Body of pancreas (tissue), 4 donors: ENCODE measurements around the gene HIPK3. TPM values are rescaled to one million over a fixed set of nuclear protein-coding genes. Genes with fewer than 3 reads are reported as not detected.
A peak's percentile ranks its signal among the peaks of the same experiment; 100 is the strongest.

Source experiments
- ATAC-seq: fragments of 150-250 bp; one replicate; pipeline ENCODE4 v1.9.1; 2016
- DNase-seq, 4 donors: peaks; one replicate each; pipeline ENCODE4 v3.0.0-alpha.2; 2019
- H3K27ac ChIP-seq, 4 donors: fragments of 200-600 bp; sonication (generic); 1 replicate in 3 of 4; 2 replicates in 1 of 4; pipeline versions ENCODE4 v1.5.1 to v1.6.1; 2016 to 2019; ENCODE audit warnings: mild to moderate bottlenecking in 1 of 4, mixed read lengths in 1 of 4, moderate library complexity in 1 of 4
- H3K27me3 ChIP-seq, 2 donors: fragments of 200-600 bp; sonication (generic); one replicate each; pipeline ENCODE4 v1.6.0; 2016; ENCODE audit warnings: mild to moderate bottlenecking in 1 of 2
- H3K36me3 ChIP-seq, 2 donors: fragments of 200-600 bp; sonication (generic); replicated peaks in 1 of 2; 2 replicates each; pipeline ENCODE4 v1.5.1; 2016; ENCODE audit warnings: low read depth in 2 of 2; ENCODE audit not compliant: insufficient read depth in 1 of 2
- H3K4me1 ChIP-seq: fragments of 200-600 bp; sonication (generic); one replicate; pipeline ENCODE4 v1.6.0; 2016
- H3K4me3 ChIP-seq, 2 donors: fragments of 200-600 bp; sonication (generic); 1 replicate in 1 of 2; 2 replicates in 1 of 2; pipeline ENCODE4 v1.5.1; 2016 to 2019
- H3K9me3 ChIP-seq, 3 donors: fragments of 200-600 bp; sonication (generic); 1 replicate in 2 of 3; 2 replicates in 1 of 3; pipeline ENCODE4 v1.5.1; 2016
- POLR2A ChIP-seq, 3 donors: fragments of 450-650 bp; IDR thresholded peaks; one replicate each; pipeline ENCODE4 v1.6.1; 2016; ENCODE audit warnings: antibody characterized with exemption in 3 of 3, mild to moderate bottlenecking in 2 of 3
- WGBS, 2 donors: methylation state at CpG; one replicate each; pipeline ENCODE4 v1.1.5; 2017; 5-methylcytosine and 5-hydroxymethylcytosine counted together
- intact Hi-C: fragments of 100-400 bp; cut with DNase I; formaldehyde crosslinking; loops from one replicate; pipeline ENCODE4 v1.15.1; 2023
- total RNA-seq, 2 donors: library from RNA; depleted of rRNA; stranded (reverse); fragments of >200 nt; gene quantifications; one replicate each; pipeline ENCODE4 v1.1.0, GENCODE V29; 2016
- TF ChIP-seq, protein P1 (sequence below), 7 experiments: fragments of 450-650 bp in 4 of 7; fragments of 200-600 bp in 3 of 7; sonication (generic) in 3 of 7; IDR thresholded peaks; one replicate each; pipeline ENCODE4 v1.5.1; 2016 to 2019; ENCODE audit warnings: antibody characterized with exemption in 7 of 7

HIPK3 gene
- total RNA-seq, 2 donors from 2014 or later: 51.7 to 57.1 TPM

DNA sequence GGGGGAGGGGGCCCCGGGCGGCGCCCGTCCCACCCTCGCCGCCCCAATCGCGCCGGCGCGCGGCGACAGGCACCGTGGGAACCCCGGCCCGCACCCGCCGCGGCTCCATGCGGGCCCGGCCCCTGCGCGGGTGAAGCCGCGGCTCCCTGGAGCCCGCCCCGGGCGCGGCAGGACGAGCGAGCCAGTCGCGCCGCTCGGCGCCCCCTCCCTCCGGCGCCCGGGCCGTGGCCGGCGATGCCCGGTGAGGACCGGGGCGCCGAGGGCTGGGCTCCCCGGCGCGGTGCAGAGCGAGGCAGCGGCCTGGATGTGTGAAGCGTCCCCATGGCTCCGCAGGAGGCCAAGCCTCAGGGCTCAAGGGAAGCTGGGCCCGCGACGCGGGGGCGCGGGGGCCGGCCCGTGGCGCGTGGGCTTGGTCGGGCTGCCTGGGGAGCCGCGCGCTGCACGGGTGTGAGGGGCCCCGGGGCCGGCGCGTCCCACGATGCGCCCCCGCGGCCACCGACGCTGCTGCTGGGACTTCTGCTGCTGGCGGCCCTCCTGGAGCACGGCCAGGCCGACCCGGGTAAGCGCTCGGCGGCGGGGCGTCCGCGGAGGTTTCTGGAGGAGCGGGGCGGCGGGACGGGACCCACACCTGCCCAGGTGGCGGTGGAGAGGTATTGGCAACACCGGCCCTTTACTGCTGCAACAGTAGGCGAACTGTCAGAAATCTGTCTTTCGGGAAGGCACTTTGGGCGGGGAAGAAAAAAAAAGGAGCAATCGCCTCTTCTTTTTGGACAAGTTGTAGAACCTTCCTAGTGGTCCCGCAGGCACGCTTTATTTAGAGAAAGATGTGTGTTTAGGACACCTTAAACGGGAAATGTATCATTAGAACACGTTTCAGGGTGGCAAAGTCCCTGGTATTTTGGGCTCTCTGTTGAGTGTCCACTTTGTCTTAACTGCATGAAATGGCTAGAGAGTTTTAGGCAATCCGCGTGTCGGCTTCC lies 119.4 kb downstream of the HIPK3 start:
- H3K36me3 ChIP-seq: no peaks in the 10 kb centered on the region
- H3K4me3 ChIP-seq: no peak overlapping the region
- intact Hi-C loops: no loop called here
- H3K9me3 ChIP-seq: no peaks in the 10 kb centered on the region
- ATAC-seq (peak; percentile 42), DNase-seq (peak in 1 of 4 donors; percentile 28)
- H3K27ac ChIP-seq: no peak overlapping the region
- peaks cover 0 to 14% of the 10 kb centered on the region in 2 donors for H3K27me3 ChIP-seq
- TF ChIP-seq, protein P1, sequence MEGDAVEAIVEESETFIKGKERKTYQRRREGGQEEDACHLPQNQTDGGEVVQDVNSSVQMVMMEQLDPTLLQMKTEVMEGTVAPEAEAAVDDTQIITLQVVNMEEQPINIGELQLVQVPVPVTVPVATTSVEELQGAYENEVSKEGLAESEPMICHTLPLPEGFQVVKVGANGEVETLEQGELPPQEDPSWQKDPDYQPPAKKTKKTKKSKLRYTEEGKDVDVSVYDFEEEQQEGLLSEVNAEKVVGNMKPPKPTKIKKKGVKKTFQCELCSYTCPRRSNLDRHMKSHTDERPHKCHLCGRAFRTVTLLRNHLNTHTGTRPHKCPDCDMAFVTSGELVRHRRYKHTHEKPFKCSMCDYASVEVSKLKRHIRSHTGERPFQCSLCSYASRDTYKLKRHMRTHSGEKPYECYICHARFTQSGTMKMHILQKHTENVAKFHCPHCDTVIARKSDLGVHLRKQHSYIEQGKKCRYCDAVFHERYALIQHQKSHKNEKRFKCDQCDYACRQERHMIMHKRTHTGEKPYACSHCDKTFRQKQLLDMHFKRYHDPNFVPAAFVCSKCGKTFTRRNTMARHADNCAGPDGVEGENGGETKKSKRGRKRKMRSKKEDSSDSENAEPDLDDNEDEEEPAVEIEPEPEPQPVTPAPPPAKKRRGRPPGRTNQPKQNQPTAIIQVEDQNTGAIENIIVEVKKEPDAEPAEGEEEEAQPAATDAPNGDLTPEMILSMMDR (IDR thresholded peaks at IDR 0.05): no peak
- TF ChIP-seq POLR2A (IDR thresholded peaks at IDR 0.05): no peak
- H3K4me1 ChIP-seq: peaks cover 14% of the 10 kb centered on the region
- WGBS, 2 donors: 5 to 15% methylated on average over 34 to 95 of the region's 106 CpGs

DNA sequence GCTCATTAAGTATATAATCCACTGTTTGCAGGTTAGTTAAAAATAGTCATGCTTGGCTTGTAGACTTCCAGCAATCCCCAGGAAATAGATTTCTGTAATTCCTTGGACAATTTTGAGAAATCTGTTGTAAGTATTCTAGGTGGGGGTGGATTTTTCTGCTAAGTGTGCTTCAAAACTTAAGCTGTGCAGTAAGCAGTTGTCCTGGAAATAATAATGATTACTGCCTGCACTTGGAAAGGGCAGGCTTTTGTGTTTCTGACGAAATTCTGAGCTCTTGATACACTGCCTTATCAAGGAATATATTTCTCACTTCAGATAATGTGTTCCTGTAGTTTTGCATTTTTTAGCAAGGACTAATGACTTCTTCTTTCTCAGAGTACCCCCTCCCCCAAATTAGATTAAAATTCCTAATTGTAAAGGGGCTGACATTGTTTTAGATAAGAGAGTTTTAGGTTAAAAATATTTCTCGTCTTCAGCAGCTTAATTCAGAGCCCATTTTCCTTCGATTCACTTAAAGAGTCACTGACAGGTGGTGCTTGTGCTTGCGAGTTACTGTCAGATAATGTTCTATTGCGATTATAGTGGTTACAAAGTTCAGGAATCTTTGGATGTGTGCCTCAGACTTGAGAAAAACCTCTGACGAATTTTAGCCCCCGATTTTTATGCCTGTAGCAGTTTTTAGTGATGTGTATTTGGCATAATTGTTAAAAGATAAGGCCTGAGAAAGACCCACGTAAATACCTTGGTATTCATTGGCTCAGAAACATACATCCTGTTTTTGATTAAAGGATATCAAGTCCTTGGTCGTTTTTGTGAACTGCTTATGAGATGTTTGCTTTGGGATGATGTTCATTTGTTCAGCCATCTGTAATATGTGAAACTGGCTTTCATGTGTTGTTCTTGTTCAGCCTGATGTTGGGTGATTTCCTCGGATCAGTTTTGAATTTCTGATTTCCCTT lies 120.5 kb downstream of the HIPK3 start:
- H3K27me3 ChIP-seq: peaks cover 0 to 14% of the 10 kb centered on the region in 2 donors
- intact Hi-C loops: no loop called here
- no peak overlapping the region for H3K4me3 ChIP-seq
- H3K27ac ChIP-seq: no peak overlapping the region
- H3K9me3 ChIP-seq: no peaks in the 10 kb centered on the region
- peaks cover 14% of the 10 kb centered on the region for H3K4me1 ChIP-seq
- no peak for DNase-seq
- TF ChIP-seq POLR2A (IDR thresholded peaks at IDR 0.05): no peak
- TF ChIP-seq, protein P1 (IDR thresholded peaks at IDR 0.05): no peak
- 24 to 29% methylated on average over 10 of the region's 10 CpGs for WGBS, 2 donors
- no peaks in the 10 kb centered on the region for H3K36me3 ChIP-seq
- no peak for ATAC-seq

- ATAC-seq (no peak), DNase-seq (no peak)
- WGBS, 2 donors: 73 to 74% methylated on average over 3 of the region's 3 CpGs
- Histone ChIP-seq H3K27me3 (peaks cover 0 to 10% of the 10 kb centered on the region in 2 donors), H3K36me3 (no peaks in the 10 kb centered on the region), H3K27ac (no peak overlapping the region), H3K9me3 (no peaks in the 10 kb centered on the region), H3K4me1 (peaks cover 14% of the 10 kb centered on the region), H3K4me3 (no peak overlapping the region)
- TF ChIP-seq POLR2A (IDR thresholded peaks at IDR 0.05): no peak
- TF ChIP-seq, protein P1 (IDR thresholded peaks at IDR 0.05): no peak
- intact Hi-C loops: no loop called here
These were observed 122.8 kb downstream of the HIPK3 start for GRCh38 chr11:33379947-33380346.

GRCh38 chr11:33383075-33383919 lies 126.1 kb downstream of the HIPK3 start:
- no peak for ATAC-seq
- no peak for TF ChIP-seq POLR2A (IDR thresholded peaks at IDR 0.05)
- TF ChIP-seq, protein P1 (IDR thresholded peaks at IDR 0.05): no peak
- intact Hi-C loops: no loop called here

More at GRCh38 chr11:33383075-33383919, 126.1 kb downstream of the HIPK3 start:
- H3K4me3 ChIP-seq: no peak overlapping the region
- H3K4me1 ChIP-seq: no peaks in the 10 kb centered on the region
- H3K9me3 ChIP-seq: peaks cover 0 to 2% (median 0%) of the 10 kb centered on the region in 3 donors
- WGBS, 2 donors: 62 to 67% methylated on average over 8 of the region's 8 CpGs
- no peak for DNase-seq
- H3K27ac ChIP-seq: no peak overlapping the region
- H3K36me3 ChIP-seq: no peaks in the 10 kb centered on the region
- no peaks in the 10 kb centered on the region for H3K27me3 ChIP-seq
